ENCODE measurements around the gene FHOD1. TPM values are rescaled to one million over a fixed set of nuclear protein-coding genes. Genes with fewer than 3 reads are reported as not detected.

Gene FHOD1
- total and polyA plus RNA-seq, 9 of the 15 experiments (the other 6 are each of a cell fraction or from before 2014, with no cell fraction given), result 18.7 to 126 (median 32.3) TPM

DNA sequence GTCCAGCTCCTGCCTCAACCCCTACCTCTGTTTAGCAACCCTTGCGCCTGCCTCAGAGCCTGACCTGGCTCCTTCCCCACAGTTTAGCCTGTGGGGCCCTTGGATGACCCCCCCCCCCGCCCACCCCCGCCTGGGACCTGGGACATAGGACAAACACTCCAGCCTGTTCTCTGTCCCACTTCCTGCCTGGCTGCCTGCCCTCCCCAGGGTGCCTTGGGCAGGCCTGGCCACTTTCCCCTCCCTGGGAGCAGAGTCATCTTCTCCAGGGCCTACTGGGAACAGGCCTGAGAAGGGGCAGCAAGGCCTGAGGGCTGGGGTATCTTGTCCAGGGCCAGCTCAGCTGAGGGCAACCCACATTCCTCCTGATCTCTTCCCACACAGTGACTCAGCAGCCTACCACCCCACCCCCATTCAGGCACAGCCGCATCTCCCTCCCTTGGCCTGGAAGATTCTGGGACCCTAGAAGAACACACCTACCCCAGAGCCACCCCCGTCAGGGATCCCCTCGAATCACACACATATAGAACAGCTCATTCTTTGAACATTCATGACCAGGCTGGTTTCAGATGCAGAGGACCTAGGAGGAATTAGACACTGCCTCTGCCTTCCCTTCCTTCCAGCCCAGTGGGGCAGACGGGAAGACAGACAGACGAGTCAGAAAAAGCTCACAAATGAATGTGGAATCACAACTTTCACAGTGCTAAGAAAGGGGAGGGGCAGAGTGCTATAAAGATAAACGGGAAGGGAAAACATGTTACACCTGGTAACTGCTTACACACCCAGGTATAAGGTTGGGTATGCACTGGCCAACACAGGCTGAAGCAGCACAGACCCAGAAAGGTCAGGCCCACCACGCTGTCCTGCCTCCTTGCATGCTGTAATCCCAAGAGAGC, 6.0 kb downstream of the FHOD1 start (continued):
- TF ChIP-seq, protein P1, sequence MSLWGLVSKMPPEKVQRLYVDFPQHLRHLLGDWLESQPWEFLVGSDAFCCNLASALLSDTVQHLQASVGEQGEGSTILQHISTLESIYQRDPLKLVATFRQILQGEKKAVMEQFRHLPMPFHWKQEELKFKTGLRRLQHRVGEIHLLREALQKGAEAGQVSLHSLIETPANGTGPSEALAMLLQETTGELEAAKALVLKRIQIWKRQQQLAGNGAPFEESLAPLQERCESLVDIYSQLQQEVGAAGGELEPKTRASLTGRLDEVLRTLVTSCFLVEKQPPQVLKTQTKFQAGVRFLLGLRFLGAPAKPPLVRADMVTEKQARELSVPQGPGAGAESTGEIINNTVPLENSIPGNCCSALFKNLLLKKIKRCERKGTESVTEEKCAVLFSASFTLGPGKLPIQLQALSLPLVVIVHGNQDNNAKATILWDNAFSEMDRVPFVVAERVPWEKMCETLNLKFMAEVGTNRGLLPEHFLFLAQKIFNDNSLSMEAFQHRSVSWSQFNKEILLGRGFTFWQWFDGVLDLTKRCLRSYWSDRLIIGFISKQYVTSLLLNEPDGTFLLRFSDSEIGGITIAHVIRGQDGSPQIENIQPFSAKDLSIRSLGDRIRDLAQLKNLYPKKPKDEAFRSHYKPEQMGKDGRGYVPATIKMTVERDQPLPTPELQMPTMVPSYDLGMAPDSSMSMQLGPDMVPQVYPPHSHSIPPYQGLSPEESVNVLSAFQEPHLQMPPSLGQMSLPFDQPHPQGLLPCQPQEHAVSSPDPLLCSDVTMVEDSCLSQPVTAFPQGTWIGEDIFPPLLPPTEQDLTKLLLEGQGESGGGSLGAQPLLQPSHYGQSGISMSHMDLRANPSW (CRISPR knock-in tag; IDR thresholded peaks at IDR 0.05), result no peak
- TF ChIP-seq ZNF766 (CRISPR knock-in tag; conservative IDR thresholded peaks at IDR 0.05) (no peak), ZNF311 (CRISPR knock-in tag; IDR thresholded peaks at IDR 0.05) (no peak), ZNF23 (CRISPR knock-in tag; IDR thresholded peaks at IDR 0.05) (no peak), TEAD1 (CRISPR knock-in tag; IDR thresholded peaks at IDR 0.05) (peak in 1 of 2 experiments; percentile 82; a peak in 1 of 4 replicates), MTA3 (IDR thresholded peaks at IDR 0.05; ENCODE audit: borderline replicate concordance) (no peak), BRD4 (IDR thresholded peaks at IDR 0.05) (no peak), ZBTB11 (CRISPR knock-in tag; IDR thresholded peaks at IDR 0.05) (peak in 1 of 3 experiments; percentile 27; a peak in 1 of 6 replicates), ATF4 (CRISPR knock-in tag; IDR thresholded peaks at IDR 0.05) (no peak), MCM2 (IDR thresholded peaks at IDR 0.05; ENCODE audit: low read depth) (no peak), ZSCAN32 (CRISPR knock-in tag; IDR thresholded peaks at IDR 0.05) (no peak), FOSL1 (tag; conservative IDR thresholded peaks at IDR 0.05) (peak; percentile 80), KAT8 (IDR thresholded peaks at IDR 0.05; ENCODE audit: low read depth) (no peak), ARID4B (CRISPR knock-in tag; IDR thresholded peaks at IDR 0.05) (no peak), RBM14 (IDR thresholded peaks at IDR 0.05; ENCODE audit: borderline replicate concordance, insufficient read depth, low read depth, low read length) (no peak)

Measured in K562 (cell line).